Nasal cavity respiratory epithelium epithelial cell of viscerocranial mucosa (primary cell): Measurements from ENCODE around the gene SFI1. TPM values are rescaled to one million over a fixed set of nuclear protein-coding genes. Genes with fewer than 3 reads are reported as not detected.

Source experiments
- total RNA-seq: library from RNA; depleted of rRNA; stranded (reverse); fragments of >200 nt; gene quantifications from 2 replicates; pipeline ENCODE4 v1.2.3, GENCODE V29; 2014

Gene SFI1, protein sequence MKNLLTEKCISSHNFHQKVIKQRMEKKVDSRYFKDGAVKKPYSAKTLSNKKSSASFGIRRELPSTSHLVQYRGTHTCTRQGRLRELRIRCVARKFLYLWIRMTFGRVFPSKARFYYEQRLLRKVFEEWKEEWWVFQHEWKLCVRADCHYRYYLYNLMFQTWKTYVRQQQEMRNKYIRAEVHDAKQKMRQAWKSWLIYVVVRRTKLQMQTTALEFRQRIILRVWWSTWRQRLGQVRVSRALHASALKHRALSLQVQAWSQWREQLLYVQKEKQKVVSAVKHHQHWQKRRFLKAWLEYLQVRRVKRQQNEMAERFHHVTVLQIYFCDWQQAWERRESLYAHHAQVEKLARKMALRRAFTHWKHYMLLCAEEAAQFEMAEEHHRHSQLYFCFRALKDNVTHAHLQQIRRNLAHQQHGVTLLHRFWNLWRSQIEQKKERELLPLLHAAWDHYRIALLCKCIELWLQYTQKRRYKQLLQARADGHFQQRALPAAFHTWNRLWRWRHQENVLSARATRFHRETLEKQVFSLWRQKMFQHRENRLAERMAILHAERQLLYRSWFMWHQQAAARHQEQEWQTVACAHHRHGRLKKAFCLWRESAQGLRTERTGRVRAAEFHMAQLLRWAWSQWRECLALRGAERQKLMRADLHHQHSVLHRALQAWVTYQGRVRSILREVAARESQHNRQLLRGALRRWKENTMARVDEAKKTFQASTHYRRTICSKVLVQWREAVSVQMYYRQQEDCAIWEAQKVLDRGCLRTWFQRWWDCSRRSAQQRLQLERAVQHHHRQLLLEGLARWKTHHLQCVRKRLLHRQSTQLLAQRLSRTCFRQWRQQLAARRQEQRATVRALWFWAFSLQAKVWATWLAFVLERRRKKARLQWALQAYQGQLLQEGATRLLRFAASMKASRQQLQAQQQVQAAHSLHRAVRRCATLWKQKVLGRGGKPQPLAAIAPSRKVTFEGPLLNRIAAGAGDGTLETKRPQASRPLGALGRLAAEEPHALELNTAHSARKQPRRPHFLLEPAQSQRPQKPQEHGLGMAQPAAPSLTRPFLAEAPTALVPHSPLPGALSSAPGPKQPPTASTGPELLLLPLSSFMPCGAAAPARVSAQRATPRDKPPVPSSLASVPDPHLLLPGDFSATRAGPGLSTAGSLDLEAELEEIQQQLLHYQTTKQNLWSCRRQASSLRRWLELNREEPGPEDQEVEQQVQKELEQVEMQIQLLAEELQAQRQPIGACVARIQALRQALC
- 7.9 and 13.3 TPM in 2 replicates for total RNA-seq

GRCh38 chr22:31496007-31496734 lies at the start of gene SFI1:
SFI1 (plus strand) TSS chr22:31496536; CDS start chr22:31508285, 11,749 bp downstream.

GRCh38 chr22:31489632-31490495 lies 6.5 kb upstream of the SFI1 start, which contains the start of gene EIF4ENIF1:
EIF4ENIF1 (minus strand) TSS chr22:31489842; CDS start chr22:31488718, 1,124 bp downstream.

GRCh38 chr22:31661851-31662667 lies 165.7 kb downstream of the SFI1 start, which contains the start of gene PISD:
PISD (minus strand) TSS chr22:31662215; CDS start chr22:31662208, 7 bp downstream.

Other genes with a start within 250 kb of the SFI1 start
- gene PIK3IP1, start 204.0 kb upstream of the SFI1 start, total RNA-seq: 6.8 and 25.0 TPM in 2 replicates
- gene PATZ1, start 150.2 kb upstream of the SFI1 start, total RNA-seq: 7.2 and 9.6 TPM in 2 replicates
- gene DRG1, start 96.9 kb upstream of the SFI1 start, total RNA-seq: 48.5 and 51.1 TPM in 2 replicates
- 15.7 and 16.4 TPM in 2 replicates for gene EIF4ENIF1, start 6.7 kb upstream of the SFI1 start, total RNA-seq
- 28.7 and 47.2 TPM in 2 replicates for gene PISD, start 165.7 kb downstream of the SFI1 start, total RNA-seq